SKM-1 treated with dmso at 0.1 percent for 144 hours (cell line): ENCODE results near the gene MCRIP1.

Source experiments
- DNase-seq: peaks from one replicate; lab custom pipeline; 2025; ENCODE audit not compliant: unreplicated experiment; lab: John Stamatoyannopoulos, UW

Gene MCRIP1

GRCh38 chr17:81805707-81806460 lies 27.2 kb downstream of the MCRIP1 start:
- no peak for DNase-seq

DNA sequence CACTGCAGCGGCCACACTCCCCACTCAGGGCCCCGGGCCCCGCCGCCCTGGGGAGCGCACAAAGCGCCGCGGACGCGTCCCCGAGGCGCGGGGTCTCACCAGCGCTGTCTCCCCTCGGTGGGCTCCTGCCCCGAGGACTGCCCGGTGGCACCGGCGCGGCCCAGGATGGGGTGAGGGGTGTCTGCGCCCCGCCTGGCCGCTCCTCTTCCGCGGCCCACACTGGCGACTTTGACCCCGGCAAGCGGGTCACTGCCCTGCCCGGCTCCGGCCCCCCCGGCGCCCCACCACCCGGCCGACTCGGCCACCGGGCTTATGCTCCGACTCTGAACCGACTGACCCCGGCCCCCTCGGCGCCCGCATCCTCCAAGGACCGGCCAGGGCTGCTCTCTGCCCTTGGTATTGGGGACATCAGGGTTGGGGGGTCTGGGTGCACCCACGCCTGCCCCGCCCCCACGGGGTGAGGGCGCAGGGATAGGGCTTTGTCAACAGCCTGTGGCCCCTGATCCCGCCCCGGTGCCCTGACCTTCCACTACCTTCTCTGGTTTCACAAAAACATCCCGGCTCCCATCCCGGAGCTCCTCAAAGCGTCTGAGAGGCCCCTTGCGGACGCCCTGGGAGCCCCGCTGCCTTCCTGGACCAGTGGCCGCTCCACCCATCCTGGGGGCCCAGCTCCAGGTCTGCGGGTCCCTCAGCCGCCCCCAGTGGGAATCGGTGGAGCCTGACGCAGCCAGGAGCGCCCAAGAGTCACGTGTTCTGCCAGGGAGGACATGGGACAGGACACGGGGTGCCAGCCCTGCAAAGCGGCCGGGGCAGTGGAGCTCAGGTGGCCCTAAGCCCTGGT lies 28.3 kb downstream of the MCRIP1 start:
- DNase-seq = no peak

DNA sequence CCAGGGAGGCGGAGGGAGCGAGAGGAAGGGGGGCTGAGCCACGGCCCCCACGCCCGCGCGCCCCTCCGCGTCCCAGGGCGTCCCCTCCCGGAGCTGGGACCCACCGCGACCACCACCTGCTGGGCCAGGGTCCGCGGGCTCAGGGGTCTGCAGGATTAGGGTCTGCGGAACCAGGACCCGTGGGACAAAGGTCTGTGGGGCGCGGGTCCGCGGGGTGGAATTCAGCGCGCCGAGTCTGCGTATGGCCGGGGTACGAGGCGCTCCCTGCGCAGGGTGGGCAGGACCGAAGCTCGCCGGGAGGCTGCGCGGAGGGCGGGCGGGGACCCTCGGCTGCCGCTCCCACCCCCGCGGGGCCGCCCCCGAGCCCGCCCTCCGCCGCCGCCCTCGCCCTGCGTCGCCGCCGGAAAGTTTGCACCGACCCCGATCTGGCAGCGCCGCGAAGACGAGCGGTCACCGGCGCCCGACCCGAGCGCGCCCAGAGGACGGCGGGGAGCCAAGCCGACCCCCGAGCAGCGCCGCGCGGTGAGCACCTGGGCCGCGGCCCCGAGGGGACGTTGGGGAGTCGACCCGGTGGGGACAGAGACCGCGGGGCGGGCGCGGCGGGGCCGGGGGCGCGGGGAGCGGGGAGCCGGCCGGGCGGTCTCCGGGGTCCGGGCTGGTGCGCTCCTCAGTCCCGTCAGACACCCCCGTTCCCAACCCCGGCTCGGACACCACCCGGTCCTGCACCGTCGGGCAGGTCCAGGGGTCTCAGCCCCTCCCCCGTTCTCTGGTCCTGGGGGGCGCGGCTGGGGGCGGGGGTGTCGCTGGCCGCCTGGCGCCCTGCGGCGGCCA lies 29.1 kb downstream of the MCRIP1 start, which contains the start of gene GCGR:
Gene GCGR, plus strand, starts transcription at position 423 of the 831 bp plus-strand sequence. CDS start 4,869 bp downstream, outside the sequence.
- DNase-seq = no peak

GRCh38 chr17:81802856-81803643 lies 30.0 kb downstream of the MCRIP1 start:
- DNase-seq = no peak

DNA sequence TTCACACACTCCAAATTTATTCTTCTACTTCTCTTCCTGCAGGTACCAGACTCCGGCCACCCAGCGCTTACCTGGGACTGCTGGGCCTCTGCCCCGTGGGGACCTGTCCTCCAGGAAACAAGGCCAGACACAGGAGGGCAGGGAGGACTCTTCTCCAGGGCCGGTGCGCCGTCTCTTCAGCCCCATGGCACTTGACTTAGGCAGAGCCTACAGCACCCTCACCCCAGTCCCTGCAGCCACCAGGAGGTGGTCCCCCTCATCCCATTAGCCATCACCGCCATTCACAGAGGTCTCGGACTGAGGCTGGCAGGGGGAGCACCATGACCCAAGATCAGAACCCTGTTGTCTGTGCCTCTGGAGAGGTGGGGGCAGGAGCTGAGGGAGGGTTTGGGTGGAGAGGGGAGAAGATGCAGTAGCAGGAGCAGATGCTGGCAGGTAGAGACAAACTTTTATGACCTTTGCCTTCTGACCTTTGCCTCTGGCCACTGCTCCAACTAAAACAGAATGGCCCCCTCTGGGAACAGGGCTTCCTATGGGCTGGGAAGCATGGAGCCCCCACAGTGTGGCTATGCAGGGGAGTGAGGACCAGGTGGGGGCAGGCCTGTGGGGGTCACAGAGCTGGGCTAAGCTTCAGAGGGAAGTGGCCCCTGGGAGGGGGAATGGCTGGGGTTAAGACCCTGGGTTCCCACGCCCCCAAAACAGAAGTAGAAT lies 30.9 kb downstream of the MCRIP1 start:
- no peak for DNase-seq

- DNase-seq = no peak
These were observed 31.8 kb downstream of the MCRIP1 start for GRCh38 chr17:81801327-81801726.

DNA sequence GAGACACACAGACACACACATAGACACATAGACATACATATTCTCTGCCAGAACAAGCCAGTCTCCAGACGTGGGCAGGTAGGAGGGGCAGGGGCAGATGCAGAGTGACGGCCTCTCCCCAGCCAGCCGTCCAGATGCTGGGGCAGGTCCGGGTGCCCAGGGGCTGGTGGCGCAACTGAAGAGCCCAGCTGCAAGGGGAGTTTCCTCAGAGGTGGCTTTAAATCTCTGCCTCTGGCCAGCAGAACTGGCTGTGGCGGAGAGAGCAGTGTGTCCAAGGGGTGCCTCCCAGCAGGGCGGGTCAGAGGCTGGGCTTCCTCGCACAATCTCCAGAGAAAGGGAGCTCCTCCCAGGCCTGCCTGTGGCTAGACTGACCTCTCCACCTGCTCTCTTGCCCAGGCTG lies 38.6 kb downstream of the MCRIP1 start:
- no peak for DNase-seq

- no peak for DNase-seq
These were observed 39.0 kb downstream of the MCRIP1 start for GRCh38 chr17:81794074-81794476.

DNA sequence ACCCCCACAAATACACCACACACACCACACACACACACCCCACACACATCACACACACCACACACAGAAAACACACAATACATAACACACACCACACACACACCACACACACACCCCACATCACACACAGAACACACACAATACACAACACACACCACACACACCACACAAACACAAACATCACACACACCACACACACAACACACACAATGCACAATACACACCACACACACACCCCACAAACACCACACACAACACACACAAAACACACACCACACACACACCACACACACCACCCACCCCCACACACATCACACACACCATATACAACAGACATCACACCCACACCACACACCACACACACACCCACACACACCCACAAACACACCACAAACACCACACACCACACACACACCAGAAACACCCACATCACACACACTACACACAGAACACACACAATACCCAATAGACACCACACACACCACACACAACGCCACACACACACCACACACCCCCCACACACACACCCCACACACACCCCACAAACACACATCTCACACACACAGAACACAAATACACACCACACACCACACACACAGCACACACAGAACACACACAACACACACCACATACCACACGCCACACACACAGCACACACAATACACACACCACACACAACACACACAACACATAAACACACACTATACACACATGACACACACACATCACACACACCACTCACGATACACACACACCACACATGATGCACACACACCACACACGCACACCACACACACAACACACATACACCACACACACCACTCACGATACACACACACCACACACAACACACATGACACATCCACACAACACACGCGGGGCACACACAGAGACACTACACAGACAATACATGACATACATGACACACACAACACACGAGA lies 40.1 kb downstream of the MCRIP1 start:
- no peak for DNase-seq
